Right hindlimb (tissue), 1 donor: Measurements from ENCODE around the gene EEFSEC.

Source experiments
- DNase-seq: peaks from one replicate; pipeline ENCODE4 v3.0.0-alpha.2; 2018

The EEFSEC gene

GRCh38 chr3:128378631-128379347 lies 225.5 kb downstream of the EEFSEC start:
- DNase-seq: peak; percentile 68

GRCh38 chr3:128379367-128380160 lies 226.3 kb downstream of the EEFSEC start:
- DNase-seq: no peak

- DNase-seq: no peak
Measured at GRCh38 chr3:128380295-128380694, 227.0 kb downstream of the EEFSEC start.

- DNase-seq: no peak
Measured at GRCh38 chr3:128380719-128381118, 227.4 kb downstream of the EEFSEC start.

GRCh38 chr3:128381609-128382008 lies 228.3 kb downstream of the EEFSEC start:
- no peak for DNase-seq

GRCh38 chr3:128382221-128382807 lies 229.0 kb downstream of the EEFSEC start:
- no peak for DNase-seq

- DNase-seq: peak; percentile 58
Measured at GRCh38 chr3:128383316-128384235, 230.3 kb downstream of the EEFSEC start.

DNA sequence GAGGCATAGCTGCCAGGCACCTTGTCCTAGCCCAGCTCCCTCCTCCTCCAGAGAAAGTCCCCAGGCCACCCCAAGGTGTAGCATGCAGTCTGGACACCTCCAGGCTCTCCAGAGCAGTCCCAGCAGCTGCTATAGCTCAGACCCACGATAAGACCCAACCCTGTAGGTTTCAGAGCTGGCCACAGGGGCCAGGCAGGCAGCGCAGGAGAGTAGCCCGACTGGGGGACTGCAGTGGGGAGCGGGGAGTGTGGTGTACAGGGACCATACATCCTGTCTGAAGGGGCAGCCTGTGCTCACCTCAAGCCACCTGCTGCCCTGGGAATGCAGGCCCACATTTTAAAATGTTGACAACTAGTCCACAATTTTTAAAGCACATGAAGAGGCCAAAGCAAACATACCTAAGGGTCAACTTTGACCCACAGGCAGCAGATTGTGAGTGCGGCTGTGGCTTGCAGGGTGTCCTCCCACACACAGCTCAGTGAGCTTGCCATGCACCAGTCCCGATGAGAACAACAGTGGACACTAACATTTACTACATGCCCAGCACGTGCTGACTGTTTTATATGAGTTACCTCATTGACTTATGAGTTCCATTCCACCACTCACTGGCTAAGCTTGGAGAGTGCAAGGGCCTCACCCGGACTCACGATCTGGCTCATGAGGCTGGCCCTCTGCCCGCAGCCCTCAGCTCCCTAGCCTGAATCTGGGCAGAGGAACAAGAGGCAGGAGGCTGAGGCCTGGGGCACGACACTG lies 232.0 kb downstream of the EEFSEC start:
- no peak for DNase-seq

DNA sequence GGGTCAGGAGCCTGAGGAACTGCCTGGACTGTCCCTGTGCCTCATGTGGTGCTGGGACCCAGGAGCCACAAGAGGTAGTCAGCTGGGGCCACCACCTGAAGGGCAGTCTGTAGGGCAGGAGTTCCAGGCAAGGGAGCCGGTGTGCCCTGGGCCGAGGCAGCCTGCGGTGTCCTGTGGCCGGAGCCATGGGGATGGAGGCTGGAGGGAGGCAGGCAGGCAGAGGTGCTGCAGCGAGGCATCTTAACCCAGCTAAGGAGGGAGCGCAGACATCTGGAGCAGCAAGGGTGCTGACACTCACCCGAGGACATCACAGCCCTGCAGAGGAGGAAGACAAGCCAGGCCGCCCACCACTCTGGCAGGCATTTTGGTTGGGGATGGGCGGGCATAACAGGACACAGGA lies 235.7 kb downstream of the EEFSEC start:
- DNase-seq: no peak

GRCh38 chr3:128390867-128391266 lies 237.6 kb downstream of the EEFSEC start:
- DNase-seq: peak; percentile 70

DNA sequence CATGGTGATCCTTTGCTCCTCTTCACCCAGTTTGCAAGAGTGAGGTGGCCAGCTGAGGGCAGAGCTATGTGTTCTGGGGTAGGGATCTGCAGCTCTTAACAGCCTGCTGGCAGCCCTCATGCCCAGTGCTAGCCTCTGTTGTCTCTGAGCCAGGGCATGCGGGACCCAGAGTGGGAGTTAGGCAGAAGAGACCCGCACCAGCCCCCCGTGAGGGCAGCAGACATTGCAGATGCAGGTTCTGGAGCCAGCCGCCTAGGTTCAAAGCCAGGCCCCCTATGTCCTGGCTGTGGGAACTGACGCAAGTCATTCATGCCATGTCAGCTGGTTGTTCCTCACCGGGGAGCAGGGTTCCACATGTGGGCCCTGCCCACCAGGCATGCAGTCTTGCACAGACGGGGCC lies 238.7 kb downstream of the EEFSEC start:
- no peak for DNase-seq

- no peak for DNase-seq
Measured at GRCh38 chr3:128392818-128393544, 239.7 kb downstream of the EEFSEC start.

GRCh38 chr3:128394033-128394432 lies 240.8 kb downstream of the EEFSEC start:
- no peak for DNase-seq

DNA sequence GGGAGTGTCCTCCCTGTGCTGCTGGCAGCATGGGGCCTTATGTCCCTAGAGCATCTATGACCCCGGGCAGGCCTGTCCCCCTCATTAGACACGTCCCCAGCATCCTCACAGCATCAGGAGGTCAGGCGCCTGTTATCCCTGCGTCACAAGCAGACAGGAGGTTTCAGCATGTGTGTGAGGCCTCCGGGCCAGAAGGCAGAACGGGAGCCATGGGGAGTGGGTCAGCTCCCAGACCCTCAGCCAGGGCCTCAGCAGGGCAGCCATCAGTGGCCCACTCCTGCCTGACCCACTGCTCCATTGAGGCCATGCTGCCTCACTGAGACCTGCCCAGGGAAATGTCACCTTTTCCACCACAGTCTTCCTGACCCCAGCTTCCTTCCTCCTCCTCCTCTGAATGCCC lies 241.8 kb downstream of the EEFSEC start:
- no peak for DNase-seq

DNA sequence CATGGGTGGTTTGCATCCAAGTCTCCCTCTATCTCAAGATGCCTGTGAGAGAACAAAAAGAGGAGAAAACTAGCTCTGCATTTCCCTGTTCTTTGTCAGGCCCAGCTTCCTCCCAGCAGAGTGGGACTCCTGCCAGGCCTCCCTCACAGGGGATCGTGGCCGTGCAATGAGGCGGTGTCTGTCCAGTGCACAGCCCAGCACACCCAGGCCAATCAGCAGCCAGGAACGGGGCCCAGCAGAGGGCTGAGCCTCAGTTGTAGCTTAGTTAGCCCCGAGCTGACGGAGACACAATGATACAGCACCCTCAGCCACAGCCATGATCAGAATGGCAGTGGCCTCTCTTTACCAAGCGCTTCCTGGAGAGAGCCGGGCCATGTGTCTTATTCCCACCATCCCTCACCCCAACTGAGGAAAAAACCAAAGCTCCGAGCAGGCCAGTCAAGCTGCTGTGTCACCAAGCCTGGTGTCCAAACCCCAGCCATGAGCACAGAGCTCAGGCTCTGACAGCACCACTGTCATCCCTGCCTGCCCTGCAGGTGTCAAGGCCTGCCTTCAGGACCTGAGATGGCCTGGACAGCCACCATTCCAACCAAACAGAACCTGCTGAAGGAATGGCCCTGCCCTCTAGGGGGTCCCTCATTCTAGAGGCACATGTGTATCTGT lies 242.3 kb downstream of the EEFSEC start:
- DNase-seq: peak; percentile 90

- DNase-seq: no peak
Measured at GRCh38 chr3:128397484-128397883, 244.2 kb downstream of the EEFSEC start.

GRCh38 chr3:128398586-128398985 lies 245.3 kb downstream of the EEFSEC start:
- DNase-seq: no peak

GRCh38 chr3:128399221-128399915 lies 246.1 kb downstream of the EEFSEC start:
- no peak for DNase-seq

DNA sequence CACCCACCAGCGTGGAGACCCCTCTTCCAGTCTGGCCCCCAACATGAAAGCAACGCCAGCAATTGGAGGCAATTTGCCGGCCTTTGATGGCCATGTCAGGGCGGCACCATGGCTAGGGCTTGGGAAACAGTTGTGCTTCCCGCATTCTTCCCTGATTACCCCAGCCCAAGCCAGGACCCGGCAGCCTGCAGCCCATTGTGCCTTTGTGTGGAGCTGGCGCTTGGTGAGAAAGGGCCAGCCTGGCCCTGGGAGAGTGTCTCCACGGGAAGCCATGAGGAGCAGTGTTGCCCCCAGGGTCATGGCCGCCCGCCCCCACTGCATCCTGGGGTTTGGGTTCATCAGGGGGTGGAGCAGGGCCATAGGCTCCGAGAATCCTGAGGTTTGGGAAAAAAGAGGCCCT lies 247.4 kb downstream of the EEFSEC start:
- no peak for DNase-seq

DNA sequence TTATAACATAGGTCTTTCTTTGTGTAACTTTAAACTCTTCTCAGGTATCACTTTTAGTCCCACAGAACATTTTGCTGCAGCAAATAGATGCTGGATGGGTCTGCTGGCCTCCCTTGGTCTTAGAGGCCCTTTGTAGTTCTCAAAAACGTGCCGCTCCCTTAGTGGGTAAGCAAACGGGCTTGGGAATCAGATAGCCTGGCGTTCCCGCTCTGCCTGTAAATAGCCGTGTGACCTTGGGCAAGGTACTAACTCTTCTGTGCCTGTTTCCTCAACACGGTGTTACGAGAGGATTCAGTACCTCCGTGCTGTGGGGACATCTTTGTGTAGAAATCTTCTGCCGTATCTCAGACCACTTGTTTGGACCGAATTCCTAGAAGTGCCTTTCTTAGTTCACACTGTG lies 249.0 kb downstream of the EEFSEC start:
- no peak for DNase-seq
